Measurements from ENCODE around the gene EIF2D. TPM values are rescaled to one million over a fixed set of nuclear protein-coding genes. Genes with fewer than 3 reads are reported as not detected.

Gene EIF2D
- total RNA-seq, 6 experiments from 2014 or later, result 38.9 to 48.3 (median 43.2) TPM

DNA sequence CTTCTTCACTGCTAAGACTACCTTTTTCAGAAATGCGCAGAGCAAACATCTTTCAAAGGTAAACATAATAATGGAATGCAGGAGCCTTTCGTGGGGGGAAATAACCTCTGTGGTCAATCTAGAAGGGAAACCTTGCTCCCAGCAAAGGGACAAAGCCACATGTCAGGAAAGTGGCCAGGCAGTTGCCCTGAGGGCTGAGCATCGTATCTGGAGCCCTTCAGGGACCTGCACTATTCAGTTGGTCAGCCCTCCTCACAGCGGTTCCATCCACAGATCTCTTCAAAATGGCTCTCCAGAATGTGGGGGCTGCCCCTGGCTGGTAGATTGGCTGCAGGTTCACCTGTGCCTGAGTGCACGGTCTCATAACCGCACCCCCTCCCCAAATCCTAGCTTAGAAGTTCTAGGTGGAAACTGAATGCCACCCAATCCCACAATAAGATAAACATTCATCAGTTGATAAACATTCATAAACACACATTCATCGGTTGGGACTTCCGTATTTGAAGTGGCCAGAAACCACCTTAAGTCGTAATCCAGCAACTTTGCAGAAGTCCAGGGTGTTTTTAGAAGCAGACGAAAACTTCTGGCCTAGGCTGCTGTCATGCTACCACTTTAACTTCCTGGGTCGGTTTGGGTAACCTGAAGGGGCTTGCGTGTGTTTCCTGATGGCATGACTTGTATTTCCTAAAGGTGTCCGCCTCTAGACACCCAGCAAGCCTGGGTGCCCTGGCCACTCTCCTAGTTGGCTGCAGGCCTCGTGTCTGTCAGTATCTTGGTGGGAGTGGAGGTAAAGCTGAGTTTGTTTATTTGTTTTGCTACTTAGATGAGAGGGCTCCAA lies 54.4 kb downstream of the EIF2D start:
- H3K27ac Mint-ChIP-seq, result no peak overlapping the region
- peak overlapping the region; percentile 79 for H3K4me3 Mint-ChIP-seq
- no peaks in the 10 kb centered on the region for H3K9me3 Mint-ChIP-seq
- H3K27me3 Mint-ChIP-seq (ENCODE audit: insufficient read depth), result peaks cover 9% of the 10 kb centered on the region
- no peak for DNase-seq
- TF ChIP-seq, protein P1, sequence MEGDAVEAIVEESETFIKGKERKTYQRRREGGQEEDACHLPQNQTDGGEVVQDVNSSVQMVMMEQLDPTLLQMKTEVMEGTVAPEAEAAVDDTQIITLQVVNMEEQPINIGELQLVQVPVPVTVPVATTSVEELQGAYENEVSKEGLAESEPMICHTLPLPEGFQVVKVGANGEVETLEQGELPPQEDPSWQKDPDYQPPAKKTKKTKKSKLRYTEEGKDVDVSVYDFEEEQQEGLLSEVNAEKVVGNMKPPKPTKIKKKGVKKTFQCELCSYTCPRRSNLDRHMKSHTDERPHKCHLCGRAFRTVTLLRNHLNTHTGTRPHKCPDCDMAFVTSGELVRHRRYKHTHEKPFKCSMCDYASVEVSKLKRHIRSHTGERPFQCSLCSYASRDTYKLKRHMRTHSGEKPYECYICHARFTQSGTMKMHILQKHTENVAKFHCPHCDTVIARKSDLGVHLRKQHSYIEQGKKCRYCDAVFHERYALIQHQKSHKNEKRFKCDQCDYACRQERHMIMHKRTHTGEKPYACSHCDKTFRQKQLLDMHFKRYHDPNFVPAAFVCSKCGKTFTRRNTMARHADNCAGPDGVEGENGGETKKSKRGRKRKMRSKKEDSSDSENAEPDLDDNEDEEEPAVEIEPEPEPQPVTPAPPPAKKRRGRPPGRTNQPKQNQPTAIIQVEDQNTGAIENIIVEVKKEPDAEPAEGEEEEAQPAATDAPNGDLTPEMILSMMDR (IDR thresholded peaks at IDR 0.05), result no peak
- H3K36me3 Mint-ChIP-seq (ENCODE audit: low read depth), result no peaks in the 10 kb centered on the region
- peaks cover 15% of the 10 kb centered on the region for H3K4me1 Mint-ChIP-seq (ENCODE audit: low read depth)

DNA sequence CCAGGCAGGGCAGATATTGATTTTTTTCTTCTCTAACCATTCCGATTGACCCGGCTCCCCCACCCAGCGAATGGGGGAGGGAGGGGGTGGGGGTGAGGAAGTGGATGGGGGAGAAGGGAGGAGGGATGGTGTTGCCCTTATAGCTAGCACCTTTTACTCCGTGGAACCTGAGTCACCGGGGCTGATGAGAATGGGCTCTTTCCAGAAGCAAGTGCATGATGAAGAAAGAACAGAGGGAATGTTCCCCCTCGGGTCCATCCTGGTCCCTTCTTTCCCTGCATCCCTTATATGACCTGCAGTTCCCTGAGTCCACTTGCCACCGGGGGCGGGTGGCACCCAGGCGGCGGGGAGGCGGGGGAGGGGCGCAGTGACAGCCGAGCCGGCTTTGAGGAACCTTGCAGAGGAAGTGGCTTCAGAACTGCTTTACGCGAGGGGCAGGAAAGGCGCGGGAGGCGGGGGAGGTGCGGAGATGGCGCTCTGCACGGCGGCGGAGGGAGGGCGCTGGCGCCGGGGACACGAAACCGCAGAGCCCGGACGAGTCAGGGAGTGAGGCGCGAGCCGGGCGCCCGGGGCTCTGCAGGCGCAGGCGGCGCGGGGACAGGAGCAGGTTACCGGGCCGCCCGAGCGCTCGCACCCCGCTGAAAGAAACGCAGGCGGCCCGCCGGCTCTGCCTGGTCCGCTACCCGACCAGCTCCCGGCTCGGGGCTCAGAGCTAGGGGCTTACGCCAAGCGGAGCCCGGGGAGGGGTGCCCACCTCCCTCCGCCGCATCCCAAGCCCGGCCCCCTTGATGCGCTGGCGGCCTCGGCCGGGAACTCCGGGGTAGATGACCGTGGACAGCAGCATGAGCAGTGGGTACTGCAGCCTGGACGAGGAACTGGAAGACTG lies 55.3 kb downstream of the EIF2D start:
- Mint-ChIP-seq H3K4me1 (ENCODE audit: low read depth) (peaks cover 15% of the 10 kb centered on the region), H3K27me3 (ENCODE audit: insufficient read depth) (peaks cover 14% of the 10 kb centered on the region), H3K9me3 (no peaks in the 10 kb centered on the region), H3K36me3 (ENCODE audit: low read depth) (no peaks in the 10 kb centered on the region), H3K4me3 (peak overlapping the region; percentile 79), H3K27ac (no peak overlapping the region)
- peak; percentile 13 for DNase-seq
- TF ChIP-seq, protein P1 (IDR thresholded peaks at IDR 0.05), result 0 out of 2 replicates have a peak, but pooled peaks have one; percentile 15

DNA sequence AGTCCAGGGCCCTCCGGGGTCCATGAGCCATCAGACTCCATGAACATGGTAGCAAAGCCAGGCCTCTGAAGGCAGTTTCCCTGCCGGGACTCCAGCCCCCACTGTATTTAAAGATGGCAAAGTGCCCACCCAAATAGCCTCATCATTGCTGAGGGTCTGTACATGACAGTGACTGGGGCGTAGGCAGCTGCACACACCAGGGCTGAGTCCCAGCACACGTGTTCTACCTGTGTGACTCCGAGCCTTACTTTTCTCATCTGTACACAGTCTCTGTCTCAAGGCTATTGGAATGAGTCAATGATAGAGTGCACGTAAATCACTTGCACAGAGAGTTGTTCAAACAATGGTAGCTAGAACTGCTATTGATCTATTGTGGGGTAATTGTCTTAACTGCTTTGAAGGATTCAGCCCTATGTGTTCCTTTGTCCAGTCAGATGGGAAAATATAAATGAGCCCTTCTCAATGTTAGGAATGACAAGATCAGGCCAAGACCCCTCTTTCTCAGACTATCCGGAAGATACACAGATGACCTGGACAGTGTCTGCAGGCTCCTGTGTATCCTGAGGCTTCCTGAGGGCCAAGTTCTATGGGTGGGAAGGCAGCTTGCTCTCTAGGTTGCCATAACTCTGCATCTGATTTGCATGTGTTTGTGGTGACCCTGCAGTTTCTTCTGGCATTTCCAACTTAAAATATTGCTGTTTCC lies 56.1 kb downstream of the EIF2D start:
- Mint-ChIP-seq H3K27me3 (ENCODE audit: insufficient read depth) (peaks cover 14% of the 10 kb centered on the region), H3K4me3 (peak overlapping the region; percentile 64), H3K36me3 (ENCODE audit: low read depth) (no peaks in the 10 kb centered on the region), H3K27ac (no peak overlapping the region), H3K4me1 (ENCODE audit: low read depth) (peaks cover 15% of the 10 kb centered on the region), H3K9me3 (no peaks in the 10 kb centered on the region)
- DNase-seq, result no peak
- TF ChIP-seq, protein P1 (IDR thresholded peaks at IDR 0.05), result no peak

- no peak for DNase-seq
- Mint-ChIP-seq H3K27ac (no peak overlapping the region), H3K36me3 (ENCODE audit: low read depth) (no peaks in the 10 kb centered on the region), H3K4me3 (no peak overlapping the region; the same call in 1 of the 2 replicates), H3K9me3 (no peaks in the 10 kb centered on the region), H3K27me3 (ENCODE audit: insufficient read depth) (peaks cover 14% of the 10 kb centered on the region), H3K4me1 (ENCODE audit: low read depth) (peaks cover 15% of the 10 kb centered on the region)
- TF ChIP-seq, protein P1 (IDR thresholded peaks at IDR 0.05), result no peak
Observed at GRCh38 chr1:206555473-206555935, 56.8 kb downstream of the EIF2D start.
